ENCODE data around the gene KLF13. TPM values are rescaled to one million over a fixed set of nuclear protein-coding genes. Genes with fewer than 3 reads are reported as not detected.

Gene KLF13
- total RNA-seq, 2 donors from 2014 or later = 25.7 to 38.4 TPM

DNA sequence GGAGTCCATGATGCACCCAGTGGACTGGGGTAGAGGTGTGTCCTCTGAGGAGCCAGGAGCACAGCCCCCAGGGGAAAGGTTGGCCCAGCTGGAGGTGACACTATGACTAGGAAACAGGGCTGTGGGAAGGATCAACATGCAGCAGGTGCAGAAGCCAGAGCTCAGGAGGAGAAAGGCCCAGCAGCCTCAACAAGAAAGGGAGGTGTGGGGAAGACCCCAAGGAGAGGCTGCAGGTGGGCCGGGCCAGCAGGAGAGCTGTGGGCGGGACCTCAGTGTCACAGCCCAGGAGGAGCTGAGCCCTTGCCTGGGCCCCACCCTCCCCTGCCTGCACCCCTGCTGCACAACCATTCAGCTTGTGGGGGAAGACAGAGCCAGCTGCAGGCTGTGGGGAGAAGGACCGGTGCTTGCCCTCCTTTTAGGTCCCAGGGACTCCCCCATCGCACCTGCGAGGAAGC is 18.4 kb upstream of the KLF13 start:
- Histone ChIP-seq H3K4me3 (no peak overlapping the region), H3K27ac (no peak overlapping the region), H3K27me3 (no peaks in the 10 kb centered on the region), H3K4me1 (no peaks in the 10 kb centered on the region), H3K36me3 (replicated peaks in 1 of 2; ENCODE audit: insufficient read depth in 1 of 2, low read depth in 2 of 2) (no peaks in the 10 kb centered on the region), H3K9me3 (peaks cover 0 to 2% (median 0%) of the 10 kb centered on the region in 3 donors)
- ATAC-seq (no peak), DNase-seq (no peak)
- TF ChIP-seq, protein P1, sequence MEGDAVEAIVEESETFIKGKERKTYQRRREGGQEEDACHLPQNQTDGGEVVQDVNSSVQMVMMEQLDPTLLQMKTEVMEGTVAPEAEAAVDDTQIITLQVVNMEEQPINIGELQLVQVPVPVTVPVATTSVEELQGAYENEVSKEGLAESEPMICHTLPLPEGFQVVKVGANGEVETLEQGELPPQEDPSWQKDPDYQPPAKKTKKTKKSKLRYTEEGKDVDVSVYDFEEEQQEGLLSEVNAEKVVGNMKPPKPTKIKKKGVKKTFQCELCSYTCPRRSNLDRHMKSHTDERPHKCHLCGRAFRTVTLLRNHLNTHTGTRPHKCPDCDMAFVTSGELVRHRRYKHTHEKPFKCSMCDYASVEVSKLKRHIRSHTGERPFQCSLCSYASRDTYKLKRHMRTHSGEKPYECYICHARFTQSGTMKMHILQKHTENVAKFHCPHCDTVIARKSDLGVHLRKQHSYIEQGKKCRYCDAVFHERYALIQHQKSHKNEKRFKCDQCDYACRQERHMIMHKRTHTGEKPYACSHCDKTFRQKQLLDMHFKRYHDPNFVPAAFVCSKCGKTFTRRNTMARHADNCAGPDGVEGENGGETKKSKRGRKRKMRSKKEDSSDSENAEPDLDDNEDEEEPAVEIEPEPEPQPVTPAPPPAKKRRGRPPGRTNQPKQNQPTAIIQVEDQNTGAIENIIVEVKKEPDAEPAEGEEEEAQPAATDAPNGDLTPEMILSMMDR (IDR thresholded peaks at IDR 0.05) = no peak
- intact Hi-C loops (cut with DNase I) = no loop called here
- 78 to 92% methylated on average over 5 of the region's 5 CpGs for WGBS, 2 donors

DNA sequence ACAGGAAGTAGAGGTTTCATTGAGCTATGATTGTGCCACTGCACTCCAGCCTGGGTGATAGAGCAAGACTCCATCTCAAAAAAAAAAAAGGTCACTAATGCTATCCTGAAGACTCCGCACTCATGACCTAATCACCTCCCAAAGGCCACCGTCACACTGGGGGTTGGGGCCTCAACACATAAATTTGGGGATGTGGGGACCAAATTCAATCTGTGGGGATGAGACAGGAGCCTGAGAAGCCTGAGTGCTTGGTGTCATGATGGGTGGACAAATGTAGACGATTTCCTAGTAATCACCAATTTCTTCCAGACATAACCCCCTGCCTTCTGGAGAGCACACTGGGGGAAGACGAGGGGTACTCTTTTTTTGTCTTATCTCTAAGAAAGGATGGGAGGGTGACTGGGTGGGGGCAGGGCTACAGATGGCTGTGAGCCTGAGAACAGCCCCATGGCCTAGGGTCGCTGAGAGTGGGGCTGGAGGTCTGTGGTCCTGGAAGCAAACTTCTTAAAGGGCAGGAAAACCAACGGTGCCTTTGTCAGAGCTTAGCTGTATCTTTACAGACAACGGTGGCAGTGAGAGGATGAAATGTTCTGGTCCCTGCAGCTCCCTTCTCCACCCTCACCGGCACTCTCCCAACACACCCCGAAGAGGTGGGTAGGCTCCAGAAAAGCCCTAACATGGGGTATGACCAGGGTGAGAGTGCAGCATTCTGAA is 16.6 kb upstream of the KLF13 start:
- Histone ChIP-seq H3K9me3 (peaks cover 0 to 10% (median 0%) of the 10 kb centered on the region in 3 donors), H3K36me3 (replicated peaks in 1 of 2; ENCODE audit: insufficient read depth in 1 of 2, low read depth in 2 of 2) (no peaks in the 10 kb centered on the region), H3K4me1 (no peaks in the 10 kb centered on the region), H3K4me3 (no peak overlapping the region), H3K27ac (no peak overlapping the region), H3K27me3 (no peaks in the 10 kb centered on the region)
- TF ChIP-seq, protein P1 (IDR thresholded peaks at IDR 0.05) = no peak
- no peak for TF ChIP-seq POLR2A (IDR thresholded peaks at IDR 0.05)
- intact Hi-C loops (cut with DNase I) = loop anchor here (10.0 kb wide), 1 partner anchor 85 kb away; no protein-coding TSS in a partner anchor
- ATAC-seq (no peak), DNase-seq (no peak)
- 71 to 72% methylated on average over 9 of the region's 9 CpGs for WGBS, 2 donors

DNA sequence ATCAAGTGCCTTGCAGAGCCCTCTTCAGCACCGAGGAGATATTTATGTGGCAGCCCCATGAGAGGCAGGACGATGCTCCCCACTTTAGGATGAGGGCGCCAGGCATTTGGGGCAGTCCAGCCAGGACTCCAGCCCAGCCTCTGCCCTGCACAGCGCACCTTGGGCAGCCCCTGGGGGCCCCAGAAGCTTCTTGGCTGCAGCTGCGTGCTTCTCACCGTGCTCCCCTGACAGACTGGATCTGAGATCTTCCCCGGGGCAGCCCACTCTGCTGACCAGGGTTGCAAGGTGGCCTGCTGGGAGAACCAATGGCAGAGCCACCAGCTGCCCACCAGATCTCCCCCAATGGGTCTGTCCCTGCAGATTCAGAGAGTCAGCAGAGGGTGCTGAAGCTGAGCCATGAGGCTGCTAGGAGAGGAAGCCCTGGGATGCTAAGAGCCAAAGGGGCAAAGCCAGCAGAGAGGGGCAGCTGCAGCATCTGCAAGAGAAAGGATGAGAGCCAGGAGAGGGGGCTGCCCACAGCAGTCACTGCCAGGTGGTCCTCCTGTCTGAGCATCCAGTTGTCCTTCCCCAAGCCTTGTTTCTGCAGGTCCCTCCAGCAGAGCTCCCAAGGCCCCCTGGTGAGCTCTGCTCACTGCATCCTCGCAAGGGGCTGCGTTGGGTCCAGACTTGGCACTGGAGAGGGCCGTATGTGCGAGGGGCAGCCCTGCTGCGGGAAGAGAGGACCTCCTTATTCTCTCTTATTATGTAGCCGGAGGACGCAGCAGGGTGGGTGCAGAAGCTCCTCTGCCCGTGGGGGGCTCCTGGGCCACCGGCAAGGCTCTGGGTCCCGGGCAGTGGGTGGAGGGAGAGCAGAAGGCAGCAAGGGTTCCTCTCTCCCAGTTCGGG is 14.7 kb upstream of the KLF13 start:
- Histone ChIP-seq H3K27me3 (no peaks in the 10 kb centered on the region), H3K36me3 (replicated peaks in 1 of 2; ENCODE audit: insufficient read depth in 1 of 2, low read depth in 2 of 2) (no peaks in the 10 kb centered on the region), H3K4me3 (no peak overlapping the region), H3K4me1 (no peaks in the 10 kb centered on the region), H3K27ac (no peak overlapping the region), H3K9me3 (peaks cover 0 to 10% (median 0%) of the 10 kb centered on the region in 3 donors)
- ATAC-seq = no peak
- WGBS, 2 donors = 83 to 86% methylated on average over 5 to 18 of the region's 18 CpGs
- no peak for TF ChIP-seq POLR2A (IDR thresholded peaks at IDR 0.05)
- TF ChIP-seq, protein P1 (IDR thresholded peaks at IDR 0.05) = no peak
- intact Hi-C loops (cut with DNase I) = loop anchor here (10.0 kb wide), 1 partner anchor 87 kb away; no protein-coding TSS in a partner anchor
- no peak for DNase-seq

DNA sequence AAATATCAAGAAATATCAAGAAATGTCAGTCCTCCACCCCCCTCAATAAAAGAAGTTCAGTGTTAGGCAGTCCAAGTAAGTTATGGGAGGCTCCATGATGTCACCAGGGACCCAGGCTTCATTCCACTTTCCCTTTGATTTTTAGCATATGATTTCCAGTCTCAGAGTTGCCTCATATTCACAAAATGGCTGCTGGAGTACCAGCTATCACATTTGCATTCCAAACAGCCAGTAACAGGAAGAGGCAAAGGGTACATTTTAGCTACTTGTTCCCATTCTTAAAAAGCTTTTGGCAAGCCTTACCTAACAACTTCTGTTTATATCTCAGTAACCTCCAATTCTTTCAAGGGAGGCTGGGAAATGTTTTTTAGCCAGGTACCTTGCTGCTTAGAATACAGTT is 13.4 kb upstream of the KLF13 start:
- no peak overlapping the region for H3K27ac ChIP-seq
- H3K4me3 ChIP-seq = no peak overlapping the region
- H3K27me3 ChIP-seq = no peaks in the 10 kb centered on the region
- no peaks in the 10 kb centered on the region for H3K4me1 ChIP-seq
- intact Hi-C loops (cut with DNase I) = loop anchor here (10.0 kb wide), 1 partner anchor 88 kb away; no protein-coding TSS in a partner anchor
- peaks cover 0 to 10% (median 0%) of the 10 kb centered on the region in 3 donors for H3K9me3 ChIP-seq
- ATAC-seq (no peak), DNase-seq (no peak)
- TF ChIP-seq POLR2A (IDR thresholded peaks at IDR 0.05) = no peak
- TF ChIP-seq, protein P1 (IDR thresholded peaks at IDR 0.05) = no peak
- H3K36me3 ChIP-seq (replicated peaks in 1 of 2; ENCODE audit: insufficient read depth in 1 of 2, low read depth in 2 of 2) = no peaks in the 10 kb centered on the region

Measured in body of pancreas (tissue), 4 donors.